OCI-LY1 (cell line): ENCODE results near the gene KIFC3.
"Not testable (repeated sequence)": the region's sequence is repeated elsewhere in the genome, so short reads cannot be mapped to it uniquely, and the experiment has no call there.

Source experiments
- H2AFZ ChIP-seq: fragments of 200-600 bp; sonication (generic), shearing (Covaris generic); 2 replicates; pipeline ENCODE4 v1.6.0; 2014; ENCODE audit warnings: antibody characterized with exemption, mild to moderate bottlenecking, low read length
- H3F3A ChIP-seq: fragments of 200-600 bp; sonication (generic), shearing (Covaris generic); 2 replicates; pipeline ENCODE4 v1.6.0; 2014; ENCODE audit warnings: mild to moderate bottlenecking, antibody characterized with exemption, low read length, moderate library complexity; ENCODE audit not compliant: insufficient read depth
- H3K27ac ChIP-seq: fragments of 200-600 bp; sonication (generic); 2 replicates; pipeline ENCODE4 v1.5.1; 2014; ENCODE audit warnings: low read length, mixed run types, mild to moderate bottlenecking, low read depth; ENCODE audit not compliant: poor library complexity, severe bottlenecking
- H3K27me3 ChIP-seq: fragments of 200-600 bp; sonication (generic); 2 replicates; pipeline ENCODE4 v1.6.0; 2014; ENCODE audit warnings: antibody characterized with exemption, mild to moderate bottlenecking, low read length, moderate library complexity; ENCODE audit not compliant: insufficient read depth
- H3K36me3 ChIP-seq: fragments of 200-600 bp; sonication (generic); 2 replicates; pipeline ENCODE4 v1.6.1; 2014; ENCODE audit warnings: mild to moderate bottlenecking, antibody characterized with exemption, low read length, moderate library complexity, mixed read lengths; ENCODE audit not compliant: insufficient read depth
- H3K4me1 ChIP-seq: fragments of 200-600 bp; sonication (generic); 2 replicates; pipeline ENCODE4 v1.5.1; 2014; ENCODE audit warnings: mild to moderate bottlenecking, low read length, moderate library complexity; ENCODE audit not compliant: insufficient read depth, severe bottlenecking
- H3K4me2 ChIP-seq: fragments of 200-600 bp; sonication (generic), shearing (Covaris generic); 2 replicates; pipeline ENCODE4 v1.6.1; 2014; ENCODE audit warnings: low read length
- H3K4me3 ChIP-seq: fragments of 200-600 bp; sonication (generic); 2 replicates; pipeline ENCODE4 v1.5.1; 2014; ENCODE audit warnings: low read length, low read depth, mild to moderate bottlenecking, mixed read lengths; ENCODE audit not compliant: poor library complexity, severe bottlenecking
- H3K79me2 ChIP-seq: fragments of 200-600 bp; shearing (Covaris generic); 2 replicates; pipeline ENCODE4 v1.6.1; 2016; ENCODE audit warnings: mixed run types, low read length, mixed read lengths; ENCODE audit not compliant: insufficient read depth
- H3K9ac ChIP-seq: fragments of 200-600 bp; sonication (generic), shearing (Covaris generic); 2 replicates; pipeline ENCODE4 v1.6.1; 2014; ENCODE audit warnings: mild to moderate bottlenecking, low read length, mixed read lengths
- H3K9me2 ChIP-seq: fragments of 200-600 bp; sonication (generic), shearing (Covaris generic); 2 replicates; pipeline ENCODE4 v1.6.1; 2014; ENCODE audit warnings: low read depth, mild to moderate bottlenecking, low read length, mixed read lengths
- H3K9me3 ChIP-seq: fragments of 200-600 bp; shearing (Covaris generic); 2 replicates; pipeline ENCODE4 v1.6.1; 2014; ENCODE audit warnings: low read length, mixed read lengths
- H4K20me1 ChIP-seq: fragments of 200-600 bp; sonication (generic), shearing (Covaris generic); 2 replicates; pipeline ENCODE4 v1.6.0; 2016; ENCODE audit warnings: mild to moderate bottlenecking, low read length; ENCODE audit not compliant: insufficient read depth
- CTCF ChIP-seq: fragments of 200-600 bp; sonication (generic), shearing (Covaris generic); IDR thresholded peaks from 2 replicates; pipeline ENCODE4 v1.5.1; 2017; ENCODE audit warnings: mild to moderate bottlenecking, antibody characterized with exemption, low read length, moderate library complexity, mixed read lengths
- EZH2 ChIP-seq: fragments of 200-600 bp; sonication (generic), shearing (Covaris generic); IDR thresholded peaks from 2 replicates; pipeline ENCODE4 v1.8.0; 2017; ENCODE audit warnings: borderline replicate concordance, mixed run types, mild to moderate bottlenecking, antibody characterized with exemption, low read length, moderate library complexity, mixed read lengths

KIFC3 gene

GRCh38 chr16:57714047-57714446 lies 88.2 kb downstream of the KIFC3 start:
- H3K27ac ChIP-seq = no peak overlapping the region
- H3K4me1 ChIP-seq = no peaks in the 10 kb centered on the region
- H3K27me3 ChIP-seq = peaks cover 3% of the 10 kb centered on the region; the same call in 1 of the 2 replicates
- H3K9me3 ChIP-seq = no peaks in the 10 kb centered on the region
- no peaks in the 10 kb centered on the region for H3F3A ChIP-seq
- H2AFZ ChIP-seq = no peak overlapping the region
- no peak for TF ChIP-seq CTCF
- no peak for TF ChIP-seq EZH2
- no peak overlapping the region for H3K9ac ChIP-seq
- no peaks in the 10 kb centered on the region for H3K36me3 ChIP-seq
- no peaks in the 10 kb centered on the region for H3K79me2 ChIP-seq
- H3K4me2 ChIP-seq = no peak overlapping the region
- no peaks in the 10 kb centered on the region for H4K20me1 ChIP-seq
- H3K4me3 ChIP-seq = no peak overlapping the region
- H3K9me2 ChIP-seq = no peaks in the 10 kb centered on the region

- H4K20me1 ChIP-seq = no peaks in the 10 kb centered on the region
- H3K9me2 ChIP-seq = no peaks in the 10 kb centered on the region
- H2AFZ ChIP-seq = no peak overlapping the region
- H3K79me2 ChIP-seq = no peaks in the 10 kb centered on the region
- H3K36me3 ChIP-seq = no peaks in the 10 kb centered on the region
- no peak overlapping the region for H3K9ac ChIP-seq
- no peak for TF ChIP-seq CTCF
- no peak for TF ChIP-seq EZH2
- no peak overlapping the region for H3K4me3 ChIP-seq
- H3K9me3 ChIP-seq = no peaks in the 10 kb centered on the region
- no peak overlapping the region for H3K27ac ChIP-seq
- H3K4me2 ChIP-seq = no peak overlapping the region
- no peaks in the 10 kb centered on the region for H3F3A ChIP-seq
- H3K27me3 ChIP-seq = peaks cover 3% of the 10 kb centered on the region; the same call in 1 of the 2 replicates
- H3K4me1 ChIP-seq = no peaks in the 10 kb centered on the region
These were observed 88.7 kb downstream of the KIFC3 start for GRCh38 chr16:57713596-57713995.

GRCh38 chr16:57712569-57712968 lies 89.7 kb downstream of the KIFC3 start:
- not testable (repeated sequence) for H2AFZ ChIP-seq, H3K27ac ChIP-seq, H3K79me2 ChIP-seq, H3K4me3 ChIP-seq, H3F3A ChIP-seq, H3K27me3 ChIP-seq, H3K9ac ChIP-seq, H3K36me3 ChIP-seq, H3K4me1 ChIP-seq, H3K9me3 ChIP-seq, H4K20me1 ChIP-seq, H3K9me2 ChIP-seq, H3K4me2 ChIP-seq

- Histone ChIP-seq H4K20me1 (no peaks in the 10 kb centered on the region), H3K36me3 (no peaks in the 10 kb centered on the region), H3K27me3 (peaks cover 3% of the 10 kb centered on the region; the same call in 1 of the 2 replicates), H3K4me2 (no peak overlapping the region), H3K9me3 (no peaks in the 10 kb centered on the region), H3K4me3 (no peak overlapping the region), H3K9me2 (no peaks in the 10 kb centered on the region), H3K9ac (no peak overlapping the region), H3F3A (no peaks in the 10 kb centered on the region), H3K27ac (no peak overlapping the region), H3K4me1 (no peaks in the 10 kb centered on the region), H3K79me2 (no peaks in the 10 kb centered on the region), H2AFZ (no peak overlapping the region)
- TF ChIP-seq EZH2 = no peak
- TF ChIP-seq CTCF = no peak
These were observed 90.3 kb downstream of the KIFC3 start for GRCh38 chr16:57711993-57712392.
